Measurements from ENCODE around the gene ZNF423.

Gene ZNF423

DNA sequence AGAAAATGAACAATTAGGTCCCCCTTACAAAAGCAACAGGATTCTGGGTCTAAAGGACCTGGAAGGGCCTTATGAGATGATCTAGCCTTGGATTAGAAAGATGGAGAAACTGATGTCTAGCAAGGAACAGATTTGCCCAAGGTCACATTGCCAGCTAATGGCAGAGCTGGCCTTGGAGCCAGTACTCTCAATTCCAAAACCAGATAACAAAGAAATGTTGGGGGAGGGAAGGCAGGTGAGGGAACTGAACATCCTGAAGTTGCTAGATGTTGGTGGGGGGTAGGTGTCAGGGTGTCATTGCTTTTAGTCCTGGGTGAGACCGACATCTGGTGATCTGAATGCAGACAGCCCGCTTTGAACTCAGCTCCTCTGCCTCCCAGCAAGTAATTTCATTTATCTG, 11.3 kb upstream of the ZNF423 start:
- peaks cover 2% of the 10 kb centered on the region for H3K27me3 ChIP-seq (ENCODE audit: control insufficient read depth, insufficient read depth, low read length)
- H3K9ac ChIP-seq (ENCODE audit: low read depth, low read length) = no peak overlapping the region
- H3K9me3 ChIP-seq (ENCODE audit: control insufficient read depth, insufficient read depth, low read length) = no peaks in the 10 kb centered on the region

DNA sequence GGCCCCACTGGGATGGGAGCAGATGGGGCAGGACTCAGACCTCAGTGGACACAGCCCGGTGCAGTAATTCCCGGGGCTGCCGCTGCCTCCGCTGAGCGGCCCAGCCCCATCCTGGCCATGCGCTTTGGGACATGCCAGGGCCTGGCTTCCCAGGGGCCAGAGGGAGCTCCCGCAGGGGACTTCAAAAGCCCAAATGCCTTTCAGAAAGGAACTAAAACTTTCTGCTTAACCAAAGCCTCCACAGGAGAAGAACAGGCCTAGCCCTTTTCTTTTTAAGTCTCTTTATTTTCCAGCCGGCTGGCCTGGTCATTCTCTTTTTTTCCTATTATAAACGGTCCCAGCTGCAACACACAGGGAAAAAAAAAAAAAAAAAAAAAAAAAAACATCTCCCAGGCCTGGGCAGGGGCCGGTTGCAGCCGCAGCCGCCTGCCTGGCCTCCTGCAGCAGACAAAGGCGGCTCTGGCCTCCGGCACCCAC, 10.7 kb upstream of the ZNF423 start:
- Histone ChIP-seq H3K4me3 (ENCODE audit: low read depth, low read length) (no peak overlapping the region), H3K9ac (ENCODE audit: low read depth, low read length) (no peak overlapping the region), H3K27me3 (ENCODE audit: control insufficient read depth, insufficient read depth, low read length) (peaks cover 3% of the 10 kb centered on the region), H3K4me1 (ENCODE audit: control insufficient read depth, insufficient read depth, low read length) (peaks cover 5% of the 10 kb centered on the region), H3K36me3 (ENCODE audit: control insufficient read depth, insufficient read depth, low read length) (no peaks in the 10 kb centered on the region), H3K9me3 (ENCODE audit: control insufficient read depth, insufficient read depth, low read length) (no peaks in the 10 kb centered on the region)

More for the DNA sequence above, 11.3 kb upstream of the ZNF423 start:
- no peaks in the 10 kb centered on the region for H3K36me3 ChIP-seq (ENCODE audit: control insufficient read depth, insufficient read depth, low read length)
- no peak overlapping the region for H3K4me3 ChIP-seq (ENCODE audit: low read depth, low read length)
- peaks cover 5% of the 10 kb centered on the region for H3K4me1 ChIP-seq (ENCODE audit: control insufficient read depth, insufficient read depth, low read length)

DNA sequence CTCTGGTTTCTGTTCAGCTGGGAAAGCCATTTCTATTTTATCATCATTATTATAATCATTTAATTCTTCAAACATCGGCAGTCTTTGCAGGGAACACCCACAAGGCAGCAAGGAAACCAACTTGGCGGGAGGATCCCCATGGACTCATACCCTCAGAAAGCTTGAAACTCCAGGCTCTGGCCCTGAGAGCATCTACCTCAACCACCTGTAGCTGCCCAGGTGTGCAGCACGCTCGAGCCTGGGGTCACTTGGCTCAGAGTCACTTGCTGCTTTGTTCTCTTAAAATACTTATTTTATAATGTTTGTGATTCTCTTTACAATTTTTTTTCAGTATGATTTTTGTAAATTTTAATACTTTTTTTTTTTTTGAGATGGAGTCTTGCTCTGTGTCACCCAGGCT, 6.8 kb upstream of the ZNF423 start:
- peaks cover 13% of the 10 kb centered on the region for H3K27me3 ChIP-seq (ENCODE audit: control insufficient read depth, insufficient read depth, low read length)
- peaks cover 8% of the 10 kb centered on the region for H3K4me1 ChIP-seq (ENCODE audit: control insufficient read depth, insufficient read depth, low read length)
- H3K36me3 ChIP-seq (ENCODE audit: control insufficient read depth, insufficient read depth, low read length) = no peaks in the 10 kb centered on the region

DNA sequence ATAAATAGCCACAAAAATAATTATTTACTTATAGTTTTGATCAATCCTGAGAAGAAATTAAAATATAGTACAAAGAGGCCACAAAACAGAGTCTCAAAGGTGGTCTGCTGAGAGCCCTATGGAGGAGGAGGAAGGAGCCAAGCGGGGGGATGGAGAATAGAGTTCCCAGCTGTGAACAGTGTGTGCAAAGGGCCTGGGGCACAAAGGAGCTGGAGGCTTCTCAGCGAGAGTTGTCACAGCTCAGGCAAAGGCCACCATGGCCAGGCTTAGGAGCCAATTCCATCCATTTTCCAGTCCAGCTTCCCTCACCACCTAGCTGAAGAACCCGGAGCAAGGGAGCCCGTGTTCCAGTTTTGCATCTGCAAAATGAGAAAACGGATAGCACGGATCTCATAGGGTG, 5.4 kb upstream of the ZNF423 start:
- Histone ChIP-seq H3K36me3 (ENCODE audit: control insufficient read depth, insufficient read depth, low read length) (no peaks in the 10 kb centered on the region), H3K4me1 (ENCODE audit: control insufficient read depth, insufficient read depth, low read length) (peaks cover 3% of the 10 kb centered on the region), H3K27me3 (ENCODE audit: control insufficient read depth, insufficient read depth, low read length) (peaks cover 13% of the 10 kb centered on the region), H3K4me3 (ENCODE audit: low read depth, low read length) (no peak overlapping the region), H3K9me3 (ENCODE audit: control insufficient read depth, insufficient read depth, low read length) (no peaks in the 10 kb centered on the region), H3K9ac (ENCODE audit: low read depth, low read length) (no peak overlapping the region)

More for the DNA sequence above, 6.8 kb upstream of the ZNF423 start:
- no peaks in the 10 kb centered on the region for H3K9me3 ChIP-seq (ENCODE audit: control insufficient read depth, insufficient read depth, low read length)
- H3K4me3 ChIP-seq (ENCODE audit: low read depth, low read length) = no peak overlapping the region
- H3K9ac ChIP-seq (ENCODE audit: low read depth, low read length) = no peak overlapping the region

DNA sequence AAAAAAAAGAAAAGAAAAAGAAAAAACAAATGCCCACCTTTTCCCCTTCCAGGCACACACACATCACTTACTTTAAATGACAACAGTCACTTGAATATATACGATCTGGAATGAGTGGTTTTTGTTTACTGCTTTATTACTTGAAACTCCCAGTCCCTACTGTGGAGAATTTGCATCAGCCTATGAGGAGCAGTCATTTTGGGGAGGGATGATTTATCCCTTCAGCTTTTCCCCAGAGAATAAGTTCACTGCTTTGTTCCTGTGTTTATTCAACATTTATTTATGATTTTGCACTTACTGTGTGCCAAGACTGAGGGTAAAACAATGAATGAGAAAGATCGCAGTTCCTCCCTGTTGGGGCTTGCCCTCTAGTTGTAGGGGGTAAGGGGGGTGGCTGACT, 4.7 kb upstream of the ZNF423 start:
- H3K4me1 ChIP-seq (ENCODE audit: control insufficient read depth, insufficient read depth, low read length) = peaks cover 3% of the 10 kb centered on the region
- no peaks in the 10 kb centered on the region for H3K9me3 ChIP-seq (ENCODE audit: control insufficient read depth, insufficient read depth, low read length)
- no peak overlapping the region for H3K9ac ChIP-seq (ENCODE audit: low read depth, low read length)
- no peaks in the 10 kb centered on the region for H3K36me3 ChIP-seq (ENCODE audit: control insufficient read depth, insufficient read depth, low read length)
- peaks cover 13% of the 10 kb centered on the region for H3K27me3 ChIP-seq (ENCODE audit: control insufficient read depth, insufficient read depth, low read length)
- no peak overlapping the region for H3K4me3 ChIP-seq (ENCODE audit: low read depth, low read length)

DNA sequence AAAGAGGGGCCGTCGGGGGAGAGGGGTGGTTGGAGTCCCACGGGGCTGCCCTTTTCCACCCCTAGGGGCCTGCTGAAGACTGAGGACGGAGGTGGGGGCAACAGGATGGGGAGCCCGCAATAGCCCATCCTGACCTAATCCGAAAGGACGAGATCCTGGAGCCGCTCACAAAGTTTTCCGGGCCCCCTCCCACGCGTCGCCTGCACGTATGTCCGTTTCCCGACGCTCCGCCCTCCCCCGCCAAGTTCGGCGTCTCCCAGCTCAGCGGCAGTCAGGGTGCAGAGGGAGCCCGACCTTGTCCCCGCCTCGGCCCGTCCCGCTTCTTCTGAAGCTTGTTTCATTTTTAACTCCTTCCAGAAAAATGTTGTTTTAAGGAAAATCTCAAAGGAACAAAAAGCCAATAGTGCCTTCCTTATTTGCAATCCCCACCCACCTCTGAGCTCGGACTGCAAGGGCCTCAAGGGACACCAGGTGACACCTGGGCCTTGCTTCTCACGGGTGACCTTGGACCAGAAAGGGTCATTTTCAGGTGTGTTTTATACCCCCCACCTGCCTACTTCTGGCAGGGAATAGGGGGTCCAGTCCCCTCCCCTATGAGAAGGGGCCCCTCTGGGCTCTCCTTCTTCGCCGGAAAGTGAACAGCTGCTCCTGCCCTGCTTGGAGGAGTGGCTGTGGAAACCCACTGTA, 3.4 kb upstream of the ZNF423 start:
- Histone ChIP-seq H3K4me1 (ENCODE audit: control insufficient read depth, insufficient read depth, low read length) (peaks cover 3% of the 10 kb centered on the region), H3K9ac (ENCODE audit: low read depth, low read length) (no peak overlapping the region), H3K9me3 (ENCODE audit: control insufficient read depth, insufficient read depth, low read length) (no peaks in the 10 kb centered on the region), H3K36me3 (ENCODE audit: control insufficient read depth, insufficient read depth, low read length) (no peaks in the 10 kb centered on the region), H3K27me3 (ENCODE audit: control insufficient read depth, insufficient read depth, low read length) (peaks cover 13% of the 10 kb centered on the region), H3K4me3 (ENCODE audit: low read depth, low read length) (peak overlapping the region; percentile 78)

DNA sequence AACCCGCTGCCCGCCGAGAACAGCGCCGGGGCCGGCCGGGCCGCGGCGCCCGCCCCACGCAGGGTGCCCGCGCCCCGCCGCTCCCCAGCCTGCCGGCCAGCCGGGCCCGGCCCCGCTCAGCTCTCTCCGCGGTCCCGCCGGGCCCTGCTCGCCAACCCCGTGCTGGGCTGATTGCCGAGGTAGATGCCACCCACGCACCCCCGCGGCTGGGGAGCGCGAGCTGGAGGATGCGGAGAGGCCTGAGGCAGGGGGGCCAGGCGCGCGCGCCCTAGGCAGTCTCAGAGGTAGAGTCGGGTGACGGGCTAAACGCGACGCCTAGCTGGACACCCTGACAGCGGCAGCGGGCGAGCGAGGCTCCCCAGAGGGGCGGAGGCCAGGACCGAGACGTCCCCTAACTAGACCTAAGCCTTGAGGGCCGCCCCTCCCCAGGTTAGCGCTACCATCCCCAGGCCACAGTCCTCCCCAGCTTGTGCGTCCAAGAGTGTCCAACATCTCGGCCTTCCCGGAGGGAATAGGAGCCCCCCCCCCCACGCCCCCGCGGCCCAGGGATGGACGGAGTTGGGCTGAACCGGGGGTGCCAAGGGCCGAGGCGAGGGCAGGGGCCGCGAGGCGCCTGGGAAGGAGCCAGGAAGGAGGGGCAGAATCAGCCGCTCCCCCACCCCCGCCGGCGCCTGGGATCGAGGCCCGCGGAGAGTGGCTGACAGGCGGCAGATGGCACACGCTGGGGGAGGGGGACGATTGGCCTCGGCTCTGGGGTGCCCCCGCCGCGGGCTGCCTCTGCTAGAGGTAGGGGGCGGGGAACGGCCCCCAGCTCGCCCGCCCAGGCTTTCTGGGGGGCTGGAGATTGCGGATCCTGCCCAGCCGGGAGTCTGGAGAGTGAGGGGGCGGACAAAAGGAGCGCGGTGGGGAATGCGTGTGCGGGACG, 2.5 kb upstream of the ZNF423 start:
- H3K4me1 ChIP-seq (ENCODE audit: control insufficient read depth, insufficient read depth, low read length) = peaks cover 7% of the 10 kb centered on the region
- peaks cover 13% of the 10 kb centered on the region for H3K27me3 ChIP-seq (ENCODE audit: control insufficient read depth, insufficient read depth, low read length)
- no peak overlapping the region for H3K9ac ChIP-seq (ENCODE audit: low read depth, low read length)
- H3K4me3 ChIP-seq (ENCODE audit: low read depth, low read length) = peak overlapping the region; percentile 78
- no peaks in the 10 kb centered on the region for H3K9me3 ChIP-seq (ENCODE audit: control insufficient read depth, insufficient read depth, low read length)
- H3K36me3 ChIP-seq (ENCODE audit: control insufficient read depth, insufficient read depth, low read length) = no peaks in the 10 kb centered on the region

DNA sequence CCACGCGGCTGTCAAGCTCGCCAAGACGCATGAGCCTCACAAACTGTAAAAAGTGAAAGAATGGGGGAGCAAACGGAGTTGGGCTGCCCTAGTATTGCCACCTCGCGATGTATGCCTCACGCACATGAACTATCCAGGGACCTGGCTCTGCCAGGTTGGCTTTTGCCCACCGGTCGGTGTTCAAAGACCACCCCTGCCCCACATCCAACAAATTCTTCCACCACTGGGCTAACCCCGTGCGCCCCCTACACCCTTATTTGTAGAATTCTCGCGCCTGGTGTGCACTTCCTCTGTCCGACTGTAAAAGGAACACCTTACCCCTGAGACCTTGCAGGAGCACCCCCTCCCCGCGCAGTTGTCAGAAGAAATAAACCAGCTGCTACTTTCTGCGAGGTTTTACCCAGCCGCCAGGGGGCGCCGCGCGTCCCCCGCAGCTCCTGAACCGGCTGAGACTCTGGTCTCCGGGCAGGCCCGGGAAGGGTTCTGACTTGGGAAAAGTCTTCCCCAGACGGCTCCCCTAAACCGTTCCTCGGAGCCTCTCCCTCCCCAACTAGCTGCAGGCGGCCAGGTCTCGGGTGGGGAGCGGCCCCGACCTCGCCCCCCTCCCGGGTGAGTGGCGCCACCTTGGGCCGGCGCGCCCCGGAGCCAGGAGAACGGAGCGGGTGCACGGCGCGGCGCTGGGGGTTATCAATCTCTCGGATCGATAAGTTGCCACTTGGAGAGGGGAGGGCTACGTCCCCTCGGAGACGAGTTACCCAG, 1.7 kb upstream of the ZNF423 start:
- no peaks in the 10 kb centered on the region for H3K36me3 ChIP-seq (ENCODE audit: control insufficient read depth, insufficient read depth, low read length)
- H3K9me3 ChIP-seq (ENCODE audit: control insufficient read depth, insufficient read depth, low read length) = no peaks in the 10 kb centered on the region
- H3K4me3 ChIP-seq (ENCODE audit: low read depth, low read length) = peak overlapping the region; percentile 78
- H3K27me3 ChIP-seq (ENCODE audit: control insufficient read depth, insufficient read depth, low read length) = peaks cover 13% of the 10 kb centered on the region
- no peak overlapping the region for H3K9ac ChIP-seq (ENCODE audit: low read depth, low read length)
- H3K4me1 ChIP-seq (ENCODE audit: control insufficient read depth, insufficient read depth, low read length) = peaks cover 12% of the 10 kb centered on the region

DNA sequence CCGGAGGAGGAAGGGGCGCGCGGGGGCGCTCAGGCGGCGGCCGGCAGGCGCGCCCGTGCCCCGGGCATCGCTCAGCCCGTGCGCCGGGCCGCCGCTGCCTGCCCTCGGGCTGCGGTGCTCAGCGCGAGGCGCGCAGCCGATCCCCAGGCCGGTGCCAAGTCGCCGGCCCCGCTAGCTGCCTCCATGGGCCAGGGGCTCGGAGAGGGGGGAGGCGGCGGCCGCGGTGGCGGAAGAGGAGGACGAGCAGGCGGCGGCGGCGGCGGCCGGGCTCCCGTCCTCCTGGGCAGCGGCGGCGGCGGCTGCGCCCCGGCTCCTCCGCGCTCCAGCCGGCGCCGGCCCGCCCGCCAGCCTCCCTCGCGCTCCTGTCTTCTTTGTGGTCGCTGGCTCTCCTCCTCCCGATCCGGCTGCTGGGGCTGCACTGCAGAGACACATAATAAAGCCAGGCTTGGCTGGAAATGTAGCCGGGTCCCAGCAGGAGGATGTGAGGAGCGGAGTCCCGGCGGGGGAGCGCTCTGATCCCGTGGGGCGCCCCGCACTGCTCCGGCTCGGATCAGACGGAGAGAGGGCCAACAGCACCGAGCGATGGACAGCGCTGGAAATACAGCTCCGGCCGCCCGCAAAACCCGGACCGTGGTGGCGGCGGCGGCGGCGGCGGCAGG, 889 bp upstream of the ZNF423 start:
- Histone ChIP-seq H3K9ac (ENCODE audit: low read depth, low read length) (no peak overlapping the region), H3K27me3 (ENCODE audit: control insufficient read depth, insufficient read depth, low read length) (peaks cover 13% of the 10 kb centered on the region), H3K9me3 (ENCODE audit: control insufficient read depth, insufficient read depth, low read length) (no peaks in the 10 kb centered on the region), H3K4me1 (ENCODE audit: control insufficient read depth, insufficient read depth, low read length) (peaks cover 17% of the 10 kb centered on the region), H3K36me3 (ENCODE audit: control insufficient read depth, insufficient read depth, low read length) (no peaks in the 10 kb centered on the region), H3K4me3 (ENCODE audit: low read depth, low read length) (peak overlapping the region; percentile 59)

DNA sequence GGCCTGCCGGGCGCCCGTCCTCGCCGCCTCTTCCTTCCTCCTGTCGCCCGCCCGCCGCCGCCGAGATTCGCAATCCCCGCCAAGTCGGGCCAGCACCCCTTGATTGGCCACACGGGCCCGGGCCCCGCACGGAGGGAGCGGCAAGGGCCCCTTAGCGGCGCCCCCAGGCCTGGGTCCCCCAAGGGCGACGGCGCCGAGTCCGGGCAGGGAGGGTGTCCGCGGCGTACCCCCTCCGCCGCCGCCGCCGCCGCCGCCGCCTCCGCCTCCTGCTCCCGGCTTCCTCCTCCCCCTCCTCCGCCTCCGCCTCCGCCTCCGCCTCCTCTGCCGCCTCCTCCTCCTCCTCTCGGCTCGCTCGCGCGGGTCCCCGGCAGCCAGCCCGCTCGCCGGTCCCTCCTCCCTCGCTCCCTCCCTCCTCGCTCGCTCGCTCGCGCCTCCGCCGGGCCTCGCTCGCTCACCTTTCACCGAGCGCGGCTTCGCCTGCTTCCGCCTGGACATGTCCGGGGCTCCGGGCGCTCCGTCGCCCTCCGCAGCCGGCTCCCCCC, 561 bp downstream of the ZNF423 start:
- H3K9ac ChIP-seq (ENCODE audit: low read depth, low read length) = peak overlapping the region; percentile 54
- no peaks in the 10 kb centered on the region for H3K9me3 ChIP-seq (ENCODE audit: control insufficient read depth, insufficient read depth, low read length)
- no peaks in the 10 kb centered on the region for H3K36me3 ChIP-seq (ENCODE audit: control insufficient read depth, insufficient read depth, low read length)
- H3K4me1 ChIP-seq (ENCODE audit: control insufficient read depth, insufficient read depth, low read length) = peaks cover 29% of the 10 kb centered on the region
- peak overlapping the region; percentile 70 for H3K4me3 ChIP-seq (ENCODE audit: low read depth, low read length)
- H3K27me3 ChIP-seq (ENCODE audit: control insufficient read depth, insufficient read depth, low read length) = peaks cover 11% of the 10 kb centered on the region

DNA sequence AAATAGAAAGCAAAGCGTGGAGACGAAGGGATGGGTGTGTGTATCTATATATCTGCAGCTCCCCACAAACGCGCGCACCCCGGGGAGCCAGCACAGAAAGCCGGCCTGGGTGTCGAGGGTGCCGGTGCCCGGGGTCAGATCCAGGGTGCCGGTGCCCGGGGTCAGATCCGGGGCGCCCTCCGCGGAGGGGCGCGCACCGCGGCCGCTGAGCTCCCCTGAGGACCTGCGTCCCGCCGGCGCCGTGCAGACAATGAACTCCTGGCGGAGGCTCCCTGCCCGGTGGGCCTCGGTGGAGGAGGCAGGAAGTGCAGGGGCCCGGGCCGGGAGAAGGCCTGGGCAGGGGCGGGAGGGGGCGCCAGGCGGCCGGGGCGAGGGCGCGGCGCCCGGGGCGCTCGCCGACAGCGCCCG, 1.1 kb downstream of the ZNF423 start:
- peak overlapping the region; percentile 81 for H3K9ac ChIP-seq (ENCODE audit: low read depth, low read length)
- H3K27me3 ChIP-seq (ENCODE audit: control insufficient read depth, insufficient read depth, low read length) = peaks cover 6% of the 10 kb centered on the region
- no peaks in the 10 kb centered on the region for H3K9me3 ChIP-seq (ENCODE audit: control insufficient read depth, insufficient read depth, low read length)
- H3K4me1 ChIP-seq (ENCODE audit: control insufficient read depth, insufficient read depth, low read length) = peaks cover 31% of the 10 kb centered on the region
- H3K4me3 ChIP-seq (ENCODE audit: low read depth, low read length) = peak overlapping the region; percentile 70
- H3K36me3 ChIP-seq (ENCODE audit: control insufficient read depth, insufficient read depth, low read length) = no peaks in the 10 kb centered on the region
